Gastrocnemius medialis (tissue), 4 donors: ENCODE results near the gene MTR. TPM values are rescaled to one million over a fixed set of nuclear protein-coding genes. Genes with fewer than 3 reads are reported as not detected.

Experiments used
- ATAC-seq, 2 donors: fragments of 150-250 bp; one replicate each; pipeline ENCODE4 v1.9.1; 2016
- DNase-seq, 2 donors: peaks; one replicate each; pipeline ENCODE4 v3.0.0-alpha.2; 2019
- H3K27ac ChIP-seq, 4 donors: fragments of 200-600 bp; sonication (generic); 1 replicate in 1 of 4; 2 replicates in 3 of 4; pipeline ENCODE4 v1.5.1; 2016 to 2018; ENCODE audit warnings: mild to moderate bottlenecking in 2 of 4, moderate library complexity in 1 of 4
- H3K27me3 ChIP-seq, 3 donors: fragments of 200-600 bp; sonication (generic) in 2 of 3; 1 replicate in 1 of 3; 2 replicates in 2 of 3; pipeline versions ENCODE4 v1.5.1 to v1.6.0; 2016 to 2019; ENCODE audit warnings: mild to moderate bottlenecking in 1 of 3, moderate library complexity in 1 of 3
- H3K36me3 ChIP-seq, 2 donors: fragments of 200-600 bp; sonication (generic) in 1 of 2; one replicate each; pipeline ENCODE4 v1.5.1; 2017 to 2018
- H3K4me1 ChIP-seq, 2 donors: fragments of 200-600 bp; sonication (generic) in 1 of 2; one replicate each; pipeline ENCODE4 v1.5.1; 2016 to 2017; ENCODE audit warnings: mild to moderate bottlenecking in 2 of 2
- H3K4me3 ChIP-seq, 4 donors: fragments of 200-600 bp; sonication (generic) in 3 of 4; 1 replicate in 1 of 4; 2 replicates in 3 of 4; pipeline ENCODE4 v1.5.1; 2016 to 2019; ENCODE audit warnings: mild to moderate bottlenecking in 2 of 4
- H3K9me3 ChIP-seq, 3 donors: fragments of 200-600 bp; sonication (generic) in 2 of 3; 1 replicate in 1 of 3; 2 replicates in 2 of 3; pipeline ENCODE4 v1.5.1; 2016 to 2019
- POLR2A ChIP-seq, 2 donors: fragments of 450-650 bp; IDR thresholded peaks; one replicate each; pipeline ENCODE4 v1.6.1; 2017; ENCODE audit warnings: antibody characterized with exemption in 2 of 2, mild to moderate bottlenecking in 2 of 2, moderate library complexity in 2 of 2
- in situ Hi-C, 4 donors: fragments of 200-750 bp; cut with MboI; loops; one replicate each; pipeline versions ENCODE4 v1.15.0 to v1.8.0; 2017; ENCODE audit warnings: low sequenced_read_pairs in 4 of 4
- intact Hi-C: fragments of 100-400 bp; cut with DNase I; formaldehyde crosslinking; loops from one replicate; pipeline ENCODE4 v1.15.1; 2023; ENCODE audit warnings: low total_unique reads
- total RNA-seq, 4 donors: library from RNA; depleted of rRNA; stranded (reverse); fragments of >200 nt; gene quantifications; one replicate each; pipeline versions ENCODE4 v1.1.0 to v1.2.3, GENCODE V29; 2016
- TF ChIP-seq, protein P1 (sequence below), 5 experiments: fragments of 450-650 bp in 3 of 5; fragments of 200-600 bp in 2 of 5; sonication (generic) in 2 of 5; IDR thresholded peaks in 4 of 5; conservative IDR thresholded peaks in 1 of 5; 1 replicate in 4 of 5; 2 replicates in 1 of 5; pipeline ENCODE4 v1.5.1; 2016 to 2019; ENCODE audit warnings: antibody characterized with exemption in 5 of 5, mild to moderate bottlenecking in 3 of 5, moderate library complexity in 3 of 5

MTR gene
- total RNA-seq, 4 donors from 2014 or later, result 23.0 to 46.3 (median 29.1) TPM

GRCh38 chr1:236921610-236922009 is 126.5 kb downstream of the MTR start:
- no peak for TF ChIP-seq POLR2A (IDR thresholded peaks at IDR 0.05)
- TF ChIP-seq, protein P1, sequence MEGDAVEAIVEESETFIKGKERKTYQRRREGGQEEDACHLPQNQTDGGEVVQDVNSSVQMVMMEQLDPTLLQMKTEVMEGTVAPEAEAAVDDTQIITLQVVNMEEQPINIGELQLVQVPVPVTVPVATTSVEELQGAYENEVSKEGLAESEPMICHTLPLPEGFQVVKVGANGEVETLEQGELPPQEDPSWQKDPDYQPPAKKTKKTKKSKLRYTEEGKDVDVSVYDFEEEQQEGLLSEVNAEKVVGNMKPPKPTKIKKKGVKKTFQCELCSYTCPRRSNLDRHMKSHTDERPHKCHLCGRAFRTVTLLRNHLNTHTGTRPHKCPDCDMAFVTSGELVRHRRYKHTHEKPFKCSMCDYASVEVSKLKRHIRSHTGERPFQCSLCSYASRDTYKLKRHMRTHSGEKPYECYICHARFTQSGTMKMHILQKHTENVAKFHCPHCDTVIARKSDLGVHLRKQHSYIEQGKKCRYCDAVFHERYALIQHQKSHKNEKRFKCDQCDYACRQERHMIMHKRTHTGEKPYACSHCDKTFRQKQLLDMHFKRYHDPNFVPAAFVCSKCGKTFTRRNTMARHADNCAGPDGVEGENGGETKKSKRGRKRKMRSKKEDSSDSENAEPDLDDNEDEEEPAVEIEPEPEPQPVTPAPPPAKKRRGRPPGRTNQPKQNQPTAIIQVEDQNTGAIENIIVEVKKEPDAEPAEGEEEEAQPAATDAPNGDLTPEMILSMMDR (IDR thresholded peaks at IDR 0.05 in 4 of 5, conservative IDR thresholded peaks at IDR 0.05 in 1 of 5), result no peak
- ATAC-seq, result no peak
- in situ Hi-C loops (no loop called here), intact Hi-C loops (no loop called here)
- Histone ChIP-seq H3K27me3 (no peaks in the 10 kb centered on the region), H3K4me1 (no peaks in the 10 kb centered on the region), H3K36me3 (peaks cover 0 to 15% of the 10 kb centered on the region in 2 donors), H3K27ac (no peak overlapping the region), H3K4me3 (no peak overlapping the region), H3K9me3 (peaks cover 0 to 19% (median 3%) of the 10 kb centered on the region in 3 donors)
- DNase-seq, result no peak

DNA sequence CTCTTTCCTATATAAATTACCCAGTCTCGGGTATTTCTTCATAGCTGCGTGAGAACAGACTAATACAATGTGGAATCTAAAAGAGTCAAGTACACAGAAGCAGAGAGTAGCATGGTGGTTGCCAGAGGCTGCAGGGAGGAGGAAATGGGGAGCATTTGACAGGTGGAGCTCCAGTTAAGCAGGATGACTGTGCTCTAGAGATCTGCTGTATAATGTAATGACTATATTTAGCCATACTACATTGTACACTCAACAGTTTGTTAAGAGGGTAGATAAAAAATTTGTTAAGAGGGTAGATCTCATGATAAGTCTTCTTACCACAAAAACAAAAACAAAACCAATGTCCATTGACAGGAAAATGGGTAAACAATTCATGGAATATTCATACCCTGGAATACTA is 127.1 kb downstream of the MTR start:
- Histone ChIP-seq H3K4me1 (no peaks in the 10 kb centered on the region), H3K36me3 (peaks cover 0 to 9% of the 10 kb centered on the region in 2 donors), H3K27me3 (no peaks in the 10 kb centered on the region), H3K4me3 (no peak overlapping the region), H3K27ac (no peak overlapping the region), H3K9me3 (peaks cover 0 to 13% (median 0%) of the 10 kb centered on the region in 3 donors)
- intact Hi-C loops, result no loop called here
- TF ChIP-seq POLR2A (IDR thresholded peaks at IDR 0.05), result no peak
- TF ChIP-seq, protein P1 (IDR thresholded peaks at IDR 0.05 in 4 of 5, conservative IDR thresholded peaks at IDR 0.05 in 1 of 5), result no peak
- in situ Hi-C loops, result no loop called here
- ATAC-seq, result peak in 1 of 2 donors; percentile 77
- DNase-seq, result no peak

DNA sequence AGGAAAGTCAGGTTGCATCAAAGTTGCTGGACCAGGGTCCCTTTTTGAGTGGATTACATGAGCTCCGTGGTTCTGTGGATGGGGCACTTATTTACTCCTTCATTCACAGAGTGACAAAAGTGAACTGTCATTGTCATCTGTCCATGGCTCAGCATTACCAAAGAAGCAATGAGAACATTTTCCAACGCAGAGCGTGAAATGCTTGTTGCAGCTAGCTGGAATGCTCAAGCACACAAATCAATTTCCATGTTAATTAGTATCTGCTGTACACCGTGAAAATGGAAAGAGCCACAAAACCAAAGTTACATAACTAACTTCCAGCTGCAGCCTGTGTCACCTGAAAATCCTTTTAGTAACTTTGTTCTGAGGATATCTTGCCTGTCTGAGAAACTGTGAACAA is 130.3 kb downstream of the MTR start:
- intact Hi-C loops (no loop called here), in situ Hi-C loops (no loop called here)
- no peak overlapping the region for H3K4me3 ChIP-seq
- TF ChIP-seq POLR2A (IDR thresholded peaks at IDR 0.05), result no peak
- no peaks in the 10 kb centered on the region for H3K36me3 ChIP-seq
- no peaks in the 10 kb centered on the region for H3K9me3 ChIP-seq
- no peaks in the 10 kb centered on the region for H3K4me1 ChIP-seq
- H3K27me3 ChIP-seq, result no peaks in the 10 kb centered on the region
- ATAC-seq, result no peak
- DNase-seq, result no peak
- H3K27ac ChIP-seq, result no peak overlapping the region

DNA sequence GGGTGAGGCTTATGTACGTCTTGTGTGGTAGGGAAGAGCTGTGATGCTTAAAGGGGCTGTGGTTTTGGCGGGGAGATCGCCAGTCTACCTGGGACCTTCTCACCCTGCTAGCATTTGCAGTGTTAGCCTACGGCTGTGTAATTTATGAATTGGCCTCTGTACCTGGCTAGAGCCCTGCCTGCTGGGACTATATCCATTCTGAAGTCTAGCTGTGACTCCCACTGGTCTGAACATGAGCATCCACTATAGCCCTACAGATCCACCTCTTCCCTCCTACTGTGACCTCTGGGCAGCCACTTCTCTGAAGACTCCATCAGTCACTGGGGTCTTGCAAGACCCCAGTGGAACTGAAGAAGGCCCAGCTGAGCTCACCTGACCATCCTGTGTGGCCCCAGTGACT is 135.4 kb downstream of the MTR start:
- H3K4me3 ChIP-seq, result no peak overlapping the region
- no peaks in the 10 kb centered on the region for H3K4me1 ChIP-seq
- ATAC-seq (no peak), DNase-seq (no peak)
- no peak overlapping the region for H3K27ac ChIP-seq
- H3K27me3 ChIP-seq, result no peaks in the 10 kb centered on the region
- intact Hi-C loops, result no loop called here
- no peaks in the 10 kb centered on the region for H3K36me3 ChIP-seq
- in situ Hi-C loops, result no loop called here
- H3K9me3 ChIP-seq, result no peaks in the 10 kb centered on the region
- TF ChIP-seq, protein P1 (IDR thresholded peaks at IDR 0.05 in 4 of 5, conservative IDR thresholded peaks at IDR 0.05 in 1 of 5), result no peak
- no peak for TF ChIP-seq POLR2A (IDR thresholded peaks at IDR 0.05)

DNA sequence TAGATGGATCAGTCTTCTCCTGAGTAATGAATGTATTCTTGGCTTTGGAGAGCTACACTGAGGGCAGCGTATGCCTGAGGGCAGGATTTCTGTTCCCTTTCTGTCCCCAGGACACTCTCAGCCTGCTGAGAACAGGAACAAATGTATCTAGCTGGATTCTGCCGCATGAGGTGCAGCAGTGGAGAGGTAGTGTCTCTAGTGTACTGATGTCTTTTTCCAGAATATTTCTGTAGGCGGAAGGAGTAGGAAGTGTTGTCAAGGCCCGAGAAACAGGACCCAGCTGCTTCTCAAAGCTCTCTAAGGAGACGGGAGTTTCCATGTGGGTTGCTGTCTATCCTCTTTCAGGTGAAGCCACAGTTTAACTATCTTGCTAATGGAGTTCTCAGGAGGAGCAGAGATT is 143.7 kb downstream of the MTR start:
- in situ Hi-C loops, result no loop called here
- Histone ChIP-seq H3K36me3 (no peaks in the 10 kb centered on the region), H3K4me3 (no peak overlapping the region), H3K27me3 (no peaks in the 10 kb centered on the region), H3K27ac (no peak overlapping the region), H3K4me1 (no peaks in the 10 kb centered on the region), H3K9me3 (no peaks in the 10 kb centered on the region)
- ATAC-seq (no peak), DNase-seq (no peak)
- intact Hi-C loops, result no loop called here
- no peak for TF ChIP-seq POLR2A (IDR thresholded peaks at IDR 0.05)
- TF ChIP-seq, protein P1 (IDR thresholded peaks at IDR 0.05 in 4 of 5, conservative IDR thresholded peaks at IDR 0.05 in 1 of 5), result no peak
